ENCODE measurements around the gene EEF2K. TPM values are rescaled to one million over a fixed set of nuclear protein-coding genes. Genes with fewer than 3 reads are reported as not detected.
"Not testable (repeated sequence)": the region's sequence is repeated elsewhere in the genome, so short reads cannot be mapped to it uniquely, and the experiment has no call there.

The EEF2K gene
- total RNA-seq = 28.3 TPM

GRCh38 chr16:22206013-22206841 lies at the start of gene EEF2K:
Gene EEF2K (plus strand): TSS chr16:22206278. CDS start chr16:22225730, 19,452 bp downstream.
- peak; percentile 88 for DNase-seq

DNA sequence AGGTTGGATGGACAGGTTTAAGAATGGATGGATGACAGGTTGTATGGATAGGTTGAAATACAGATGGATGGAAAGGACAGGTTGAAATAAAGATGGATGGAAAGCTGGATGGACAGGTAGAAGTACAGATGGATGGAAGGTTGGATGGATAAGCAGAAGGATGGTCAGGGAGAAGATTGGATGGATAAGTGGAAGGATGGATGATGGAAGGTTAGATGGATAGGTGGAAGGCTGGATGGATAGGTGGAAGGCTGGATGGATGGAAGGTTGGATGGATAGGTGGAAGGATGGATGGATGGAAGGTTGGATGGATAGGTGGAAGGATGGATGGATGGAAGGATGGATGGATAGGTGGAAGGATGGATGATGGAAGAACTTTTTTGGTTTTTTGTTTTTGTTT lies 44.7 kb upstream of the EEF2K start:
- no peak for DNase-seq

- no peak for DNase-seq
These were observed 44.0 kb upstream of the EEF2K start, which contains the start of gene SDR42E2 for GRCh38 chr16:22161999-22162655. Gene SDR42E2 (plus strand): TSS chr16:22162506. CDS start chr16:22165583, 3,077 bp downstream.

DNA sequence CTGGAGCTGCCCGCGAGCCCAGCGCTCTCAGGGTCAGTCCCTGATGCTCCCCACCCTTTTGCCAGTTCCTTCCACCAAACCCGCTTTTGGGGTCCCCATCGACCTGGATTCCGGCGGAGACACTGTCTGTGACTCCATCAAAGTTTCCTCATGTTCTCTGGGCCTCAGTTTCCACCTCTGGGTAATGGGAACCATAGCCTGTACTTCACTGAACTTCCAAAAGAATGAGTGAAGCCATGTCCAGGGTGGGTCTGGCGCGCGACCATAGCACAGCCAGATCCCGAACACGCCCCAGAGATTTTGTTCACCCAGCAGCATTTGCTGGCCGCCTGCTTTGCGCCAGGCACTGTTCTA lies 43.4 kb upstream of the EEF2K start:
- DNase-seq = no peak

GRCh38 chr16:22163806-22164205 lies 42.3 kb upstream of the EEF2K start:
- no peak for DNase-seq

- no peak for DNase-seq
These were observed 41.6 kb upstream of the EEF2K start for GRCh38 chr16:22164482-22164881.

DNA sequence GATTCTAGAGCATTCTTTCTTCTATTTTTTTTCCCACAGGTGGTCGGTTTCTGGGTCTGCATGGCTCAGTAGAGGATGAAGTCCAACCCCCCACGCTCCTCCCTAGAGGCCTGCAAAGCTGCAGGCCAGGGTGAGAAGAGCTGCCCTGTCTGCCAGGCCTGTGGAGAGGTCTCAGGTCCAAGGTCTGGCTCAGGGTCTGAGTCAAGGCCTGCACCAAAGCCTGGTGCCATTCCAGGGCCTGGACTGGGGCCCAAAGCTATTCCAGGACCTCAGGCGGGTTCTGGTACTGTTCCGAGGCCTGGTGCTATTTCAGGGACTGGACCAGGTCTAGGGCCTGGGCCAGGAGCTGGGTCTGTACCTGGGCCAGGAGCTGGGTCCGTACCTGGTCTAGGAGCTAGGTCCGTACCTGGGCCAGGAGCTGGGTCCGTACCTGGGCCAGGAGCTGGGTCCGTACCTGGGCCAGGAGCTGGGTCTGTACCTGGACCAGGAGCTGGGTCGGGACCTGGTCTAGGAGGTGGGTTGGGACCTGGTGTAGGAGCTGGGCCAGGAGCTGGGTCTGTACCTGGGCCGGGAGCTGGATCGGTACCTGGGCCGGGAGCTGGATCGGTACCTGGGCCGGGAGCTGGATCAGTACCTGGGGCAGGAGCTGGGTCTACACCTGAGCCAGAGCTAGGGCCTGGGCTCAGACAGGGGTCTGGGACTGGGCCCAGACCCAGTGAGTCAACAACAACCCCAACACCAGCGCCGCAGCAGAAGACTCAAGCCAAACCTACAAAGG lies 40.4 kb upstream of the EEF2K start:
- DNase-seq = no peak

- no peak for DNase-seq
These were observed 34.1 kb upstream of the EEF2K start for GRCh38 chr16:22171953-22172352.

GRCh38 chr16:22172642-22173041 lies 33.4 kb upstream of the EEF2K start:
- not testable (repeated sequence) for DNase-seq

DNA sequence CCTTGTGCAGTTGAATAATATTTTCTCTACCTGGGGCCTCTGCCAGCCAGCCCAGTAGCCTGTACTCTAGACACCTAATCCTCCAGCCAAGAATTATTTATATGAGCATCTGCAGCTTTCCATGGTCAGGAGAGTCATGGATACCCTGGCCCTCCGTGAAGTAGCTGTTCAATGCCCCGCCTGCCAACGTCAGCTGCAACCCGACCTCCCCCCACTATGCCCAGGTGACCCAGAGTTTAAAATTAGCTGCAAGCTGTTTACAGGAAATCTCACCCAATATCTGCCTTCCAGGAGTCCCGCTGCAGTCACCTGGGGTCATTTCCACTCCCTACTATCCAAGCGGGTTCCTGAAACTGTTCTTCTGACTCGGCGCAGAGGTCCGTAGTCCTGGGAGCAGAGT lies 31.4 kb upstream of the EEF2K start:
- DNase-seq = no peak

DNA sequence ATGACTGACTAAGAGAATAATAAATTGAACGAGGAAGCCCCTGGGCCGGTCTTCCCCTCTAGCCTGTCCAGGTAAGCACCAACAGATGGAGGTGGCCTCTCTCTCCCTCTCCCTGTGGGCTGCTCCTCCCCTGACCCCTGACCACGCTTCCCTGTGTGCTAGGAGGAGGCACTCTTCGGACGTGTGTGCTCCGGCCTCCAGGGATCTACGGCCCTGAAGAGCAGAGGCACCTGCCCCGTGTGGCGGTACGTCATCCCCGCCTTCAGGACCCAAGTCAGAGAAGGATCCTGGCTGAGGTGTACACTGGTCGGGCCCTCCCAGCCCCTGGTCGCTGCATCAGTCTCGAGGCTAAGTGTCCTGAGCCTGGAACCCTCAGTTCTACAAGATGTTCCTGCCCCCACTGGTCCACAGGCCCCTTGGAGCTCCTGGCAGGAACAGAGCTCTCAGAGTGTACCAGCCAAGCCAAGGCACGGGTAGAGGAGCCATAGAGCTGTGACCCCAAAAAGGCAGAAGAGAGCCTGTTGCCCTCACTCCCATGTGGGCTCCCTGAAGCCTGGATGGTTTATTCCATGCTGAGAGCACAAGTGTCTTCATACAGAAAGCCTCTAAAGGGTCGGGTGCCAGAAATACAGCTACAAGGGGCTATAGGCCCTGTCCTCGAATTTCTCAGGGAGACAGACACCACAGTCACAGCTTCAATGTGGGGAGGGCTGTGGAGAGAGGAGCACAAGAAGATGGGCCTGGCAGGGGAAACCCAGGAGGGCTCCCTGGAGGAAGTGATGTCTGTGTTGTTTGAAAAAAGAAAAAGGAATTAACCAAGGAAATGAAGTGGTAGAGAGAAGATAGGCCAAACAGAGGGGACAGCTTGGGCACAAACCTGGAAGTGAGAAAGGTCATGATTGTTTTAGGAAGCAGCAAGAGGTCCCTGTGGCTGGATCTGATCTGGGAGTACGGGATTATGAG lies 27.8 kb upstream of the EEF2K start:
- no peak for DNase-seq

- DNase-seq = no peak
These were observed 24.7 kb upstream of the EEF2K start for GRCh38 chr16:22181426-22181825.

- DNase-seq = no peak
These were observed 24.2 kb upstream of the EEF2K start for GRCh38 chr16:22181843-22182242.

- DNase-seq = no peak
These were observed 22.7 kb upstream of the EEF2K start for GRCh38 chr16:22183335-22183734.

DNA sequence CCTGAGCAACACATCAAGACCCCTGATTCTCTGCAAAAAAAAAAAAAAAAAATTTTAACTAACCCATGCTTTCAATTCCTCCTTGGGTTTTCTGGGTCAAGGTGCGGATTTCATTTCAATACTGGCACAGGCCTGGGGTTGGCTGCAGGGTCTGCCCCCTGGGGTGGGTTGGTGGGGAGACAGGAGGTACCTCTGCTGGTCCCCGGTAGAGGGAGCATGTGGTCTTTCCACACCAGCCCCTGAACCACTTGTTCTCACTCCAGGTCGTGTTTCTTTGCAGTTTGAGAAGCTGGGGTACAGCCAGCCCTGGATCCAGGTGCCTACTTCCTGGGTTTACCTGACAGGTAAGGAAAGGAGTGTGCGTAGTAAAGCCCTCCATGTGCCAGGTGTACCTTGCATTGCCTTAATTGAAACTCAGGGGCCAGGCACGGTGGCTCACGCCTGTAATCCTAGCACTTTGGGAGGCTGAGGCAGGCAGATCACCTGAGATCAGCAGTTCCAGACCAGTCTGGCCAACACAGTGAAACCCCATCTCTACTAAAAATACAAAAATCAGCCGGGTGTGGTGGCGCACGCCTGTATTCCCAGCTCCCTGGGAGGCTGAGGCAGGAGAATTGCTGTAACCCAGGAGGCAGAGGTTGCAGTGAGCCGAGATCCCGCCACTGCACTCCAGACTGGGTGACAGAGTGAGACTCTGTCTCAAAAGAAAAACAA lies 22.0 kb upstream of the EEF2K start:
- DNase-seq = no peak

GRCh38 chr16:22184615-22184968 lies 21.5 kb upstream of the EEF2K start:
- DNase-seq = no peak

GRCh38 chr16:22186517-22186916 lies 19.6 kb upstream of the EEF2K start:
- DNase-seq = no peak

- no peak for DNase-seq
These were observed 17.8 kb upstream of the EEF2K start for GRCh38 chr16:22188267-22188594.

DNA sequence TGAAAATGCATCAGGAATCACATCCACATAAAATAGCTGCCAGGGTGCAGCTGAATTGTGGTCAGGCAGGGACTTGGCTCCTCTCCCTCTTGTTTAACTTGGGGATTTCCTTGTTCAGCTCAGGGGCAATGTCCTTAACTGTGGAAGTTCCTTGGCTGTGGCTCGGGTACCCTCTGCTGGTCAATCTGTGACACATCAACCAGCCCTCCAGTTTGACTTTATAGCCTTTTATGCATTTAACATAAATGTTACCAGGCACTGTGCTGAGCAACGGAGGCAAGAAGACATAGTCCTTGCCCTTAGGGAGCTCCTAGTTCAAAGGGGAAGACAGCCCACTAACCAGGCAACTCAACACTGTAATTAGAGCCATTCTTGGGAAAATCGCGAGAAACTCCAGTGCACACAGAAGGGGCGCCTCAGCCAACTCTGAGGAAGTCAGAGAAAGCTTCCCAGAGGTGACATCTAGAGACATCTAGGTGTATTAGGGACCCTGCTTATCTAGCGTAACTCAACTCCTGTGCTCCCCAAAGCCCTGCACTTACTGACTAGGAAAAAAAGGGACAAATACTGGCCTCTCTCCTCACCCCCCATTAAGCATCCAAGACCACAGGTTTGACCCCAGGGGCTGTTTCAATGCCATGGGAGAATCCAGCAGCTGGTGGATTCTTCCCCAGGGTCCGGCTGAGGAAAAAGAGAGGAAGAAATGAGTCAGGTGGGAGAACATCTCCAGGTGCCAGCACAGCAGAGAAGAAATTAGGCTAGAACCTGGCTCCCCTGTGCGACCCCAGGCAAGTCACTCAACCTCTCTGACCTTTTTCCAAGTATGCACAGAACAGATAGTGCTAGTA lies 17.3 kb upstream of the EEF2K start:
- peak; percentile 87 for DNase-seq

DNA sequence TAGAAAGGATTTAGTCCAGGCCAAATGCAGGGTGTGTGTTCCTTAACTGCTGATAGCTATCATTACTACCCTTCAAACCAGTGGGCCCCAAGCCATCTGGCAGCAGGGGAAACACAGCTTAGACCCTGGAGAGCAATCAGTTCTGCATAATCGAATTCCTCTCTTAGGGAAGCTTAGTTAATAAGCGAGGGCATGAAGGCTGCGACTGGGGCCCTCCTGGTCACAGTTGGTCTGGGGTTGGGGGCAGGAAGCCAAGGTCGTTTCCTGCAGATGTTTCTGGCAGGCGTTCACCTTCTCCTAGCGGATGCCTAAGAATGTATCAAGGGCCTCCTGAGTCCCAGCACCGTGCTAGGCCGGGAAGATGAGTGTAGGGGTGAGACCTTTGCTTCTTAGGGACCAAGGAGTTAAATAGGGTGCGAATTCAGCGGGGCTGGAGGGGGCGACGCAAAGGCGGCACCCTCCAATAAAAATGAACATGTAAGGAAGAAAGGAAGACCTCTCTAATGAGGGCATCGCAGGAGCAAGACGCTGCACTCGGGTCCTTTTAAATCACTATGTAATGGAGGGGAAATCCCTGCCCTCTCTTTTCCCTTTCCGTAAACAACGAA lies 16.5 kb upstream of the EEF2K start:
- peak; percentile 64 for DNase-seq

Measured in skin of body (tissue), 2 donors.